Measurements from ENCODE around the gene ORC6. TPM values are rescaled to one million over a fixed set of nuclear protein-coding genes. Genes with fewer than 3 reads are reported as not detected.

Gene ORC6
- total and polyA plus RNA-seq, 12 donors = 0.56 to 2.7 (median 2.1) TPM

DNA sequence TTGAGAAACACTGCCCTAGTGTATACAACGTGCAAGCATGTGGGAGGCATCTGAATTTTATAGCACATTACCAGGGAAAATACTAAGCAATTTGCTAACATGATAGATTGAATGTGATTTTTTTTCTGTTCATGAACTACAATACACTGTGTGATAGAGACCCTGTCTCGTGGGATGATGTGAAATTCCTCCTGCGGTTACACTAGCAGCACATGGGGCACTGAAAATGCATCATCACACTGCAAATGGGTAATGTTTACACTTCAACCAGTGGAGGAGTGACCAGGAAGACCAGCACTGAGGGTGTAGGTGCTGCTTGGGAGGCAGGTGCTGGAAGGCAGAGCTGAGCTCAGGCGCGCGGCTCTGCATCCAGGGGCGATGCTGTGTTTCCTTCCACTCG is 28.8 kb downstream of the ORC6 start:
- 80 to 83% methylated on average over 8 of the region's 8 CpGs for WGBS, 2 donors
- intact Hi-C loops (cut with DNase I) = no loop called here
- TF ChIP-seq, protein P1, sequence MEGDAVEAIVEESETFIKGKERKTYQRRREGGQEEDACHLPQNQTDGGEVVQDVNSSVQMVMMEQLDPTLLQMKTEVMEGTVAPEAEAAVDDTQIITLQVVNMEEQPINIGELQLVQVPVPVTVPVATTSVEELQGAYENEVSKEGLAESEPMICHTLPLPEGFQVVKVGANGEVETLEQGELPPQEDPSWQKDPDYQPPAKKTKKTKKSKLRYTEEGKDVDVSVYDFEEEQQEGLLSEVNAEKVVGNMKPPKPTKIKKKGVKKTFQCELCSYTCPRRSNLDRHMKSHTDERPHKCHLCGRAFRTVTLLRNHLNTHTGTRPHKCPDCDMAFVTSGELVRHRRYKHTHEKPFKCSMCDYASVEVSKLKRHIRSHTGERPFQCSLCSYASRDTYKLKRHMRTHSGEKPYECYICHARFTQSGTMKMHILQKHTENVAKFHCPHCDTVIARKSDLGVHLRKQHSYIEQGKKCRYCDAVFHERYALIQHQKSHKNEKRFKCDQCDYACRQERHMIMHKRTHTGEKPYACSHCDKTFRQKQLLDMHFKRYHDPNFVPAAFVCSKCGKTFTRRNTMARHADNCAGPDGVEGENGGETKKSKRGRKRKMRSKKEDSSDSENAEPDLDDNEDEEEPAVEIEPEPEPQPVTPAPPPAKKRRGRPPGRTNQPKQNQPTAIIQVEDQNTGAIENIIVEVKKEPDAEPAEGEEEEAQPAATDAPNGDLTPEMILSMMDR (IDR thresholded peaks at IDR 0.05) = no peak
- Histone ChIP-seq H3K4me3 (no peak overlapping the region), H3K4me1 (peaks cover 7 to 37% (median 19%) of the 10 kb centered on the region in 9 donors), H3K27me3 (no peaks in the 10 kb centered on the region), H3K27ac (no peak overlapping the region), H3K9me3 (no peaks in the 10 kb centered on the region), H3K36me3 (peaks cover 0 to 51% (median 2%) of the 10 kb centered on the region in 9 donors)
- DNase-seq (no peak), ATAC-seq (no peak)

DNA sequence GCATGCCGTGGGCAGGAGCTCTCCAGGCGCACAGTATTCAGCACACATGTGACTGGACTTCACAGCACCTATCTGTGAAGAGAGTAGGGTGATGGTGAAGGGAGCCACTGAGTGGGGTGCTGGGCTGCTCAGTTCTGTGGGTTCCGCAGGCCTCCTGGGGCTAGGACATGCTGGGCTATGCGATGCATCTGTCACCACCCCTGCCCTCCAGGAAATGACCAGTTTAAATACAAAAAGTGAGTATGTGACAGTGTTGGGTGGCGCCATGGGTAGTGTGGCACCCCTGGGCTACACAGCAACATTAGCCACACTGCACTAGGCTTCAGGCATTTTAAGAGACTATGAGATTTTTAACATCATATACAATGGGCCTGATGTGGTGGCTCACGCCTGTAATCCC is 30.1 kb downstream of the ORC6 start:
- TF ChIP-seq, protein P1 (IDR thresholded peaks at IDR 0.05) = no peak
- WGBS, 2 donors = 84 to 87% methylated on average over 6 of the region's 6 CpGs
- Histone ChIP-seq H3K4me3 (no peak overlapping the region), H3K9me3 (no peaks in the 10 kb centered on the region), H3K27ac (no peak overlapping the region), H3K4me1 (peaks cover 0 to 25% (median 7%) of the 10 kb centered on the region in 9 donors), H3K36me3 (peaks cover 0 to 55% (median 4%) of the 10 kb centered on the region in 9 donors), H3K27me3 (no peaks in the 10 kb centered on the region)
- DNase-seq = no peak
- ATAC-seq = no peak
- intact Hi-C loops (cut with DNase I) = no loop called here

DNA sequence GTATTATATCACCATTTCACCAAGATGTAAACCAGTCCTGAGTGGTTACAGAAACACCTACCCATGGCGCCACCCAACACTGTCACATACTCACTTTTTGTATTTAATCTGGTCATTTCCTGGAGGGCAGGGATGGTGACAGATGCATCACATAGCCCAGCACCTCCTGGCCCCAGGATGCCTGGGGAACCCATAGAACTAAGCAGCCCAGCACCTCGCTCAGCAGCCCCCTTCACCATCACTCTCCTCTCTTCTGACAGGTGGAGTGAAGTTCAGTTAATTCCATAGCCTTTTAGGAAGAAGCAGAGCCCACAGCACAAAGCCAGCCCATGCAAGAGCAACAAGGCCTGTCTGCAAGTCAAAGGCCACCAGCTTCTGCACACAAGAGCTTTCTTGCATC is 31.2 kb downstream of the ORC6 start:
- intact Hi-C loops (cut with DNase I) = no loop called here
- TF ChIP-seq, protein P1 (IDR thresholded peaks at IDR 0.05) = no peak
- ATAC-seq (no peak), DNase-seq (no peak)
- WGBS, 2 donors = 88 to 94% methylated on average over 2 of the region's 2 CpGs
- Histone ChIP-seq H3K4me1 (peaks cover 0 to 15% (median 1%) of the 10 kb centered on the region in 9 donors), H3K4me3 (no peak overlapping the region), H3K27me3 (no peaks in the 10 kb centered on the region), H3K9me3 (peaks cover 0 to 4% (median 0%) of the 10 kb centered on the region in 11 donors), H3K27ac (no peak overlapping the region), H3K36me3 (peaks cover 0 to 65% (median 11%) of the 10 kb centered on the region in 9 donors)

DNA sequence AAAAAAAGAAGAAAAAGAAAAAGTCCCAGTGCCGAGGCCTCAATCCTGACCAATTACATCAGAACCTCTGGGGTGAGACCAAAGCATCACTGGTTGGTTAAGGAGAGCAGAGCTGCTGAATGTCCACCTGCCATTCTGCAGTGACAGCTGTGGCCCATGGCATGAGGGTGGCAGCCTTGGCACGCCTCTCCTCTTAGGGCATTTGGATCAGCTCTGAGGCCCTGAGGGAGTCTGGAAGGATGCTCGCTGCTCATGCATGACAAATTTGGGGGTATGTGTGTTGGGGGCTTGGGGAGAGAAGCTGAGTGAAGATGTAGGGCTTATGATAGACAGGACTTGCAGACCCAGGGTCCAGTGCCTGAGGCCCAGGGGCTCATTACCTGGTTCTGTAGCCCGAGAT is 32.4 kb downstream of the ORC6 start:
- H3K27ac ChIP-seq = peak overlapping the region in 1 of 10 donors; percentile 0

More for the DNA sequence above, 32.4 kb downstream of the ORC6 start:
- peaks cover 0 to 4% (median 0%) of the 10 kb centered on the region in 11 donors for H3K9me3 ChIP-seq
- peaks cover 0 to 68% (median 11%) of the 10 kb centered on the region in 9 donors for H3K36me3 ChIP-seq
- no peak overlapping the region for H3K4me3 ChIP-seq
- 70 to 81% methylated on average over 4 of the region's 4 CpGs for WGBS, 2 donors
- H3K4me1 ChIP-seq = peaks cover 0 to 7% (median 0%) of the 10 kb centered on the region in 9 donors
- peak in 5 of 8 donors; percentile 19 to 61 (median 36) for ATAC-seq
- TF ChIP-seq, protein P1 (IDR thresholded peaks at IDR 0.05) = no peak
- no peak for DNase-seq
- no peaks in the 10 kb centered on the region for H3K27me3 ChIP-seq
- intact Hi-C loops (cut with DNase I) = no loop called here
